GM12873 (cell line): ENCODE data around the gene GPR84.

Source experiments
- CTCF ChIP-seq: IDR thresholded peaks from 2 replicates; pipeline ENCODE4 v1.5.1; 2012; ENCODE audit warnings: low read depth, mild to moderate bottlenecking, moderate library complexity, low read length, control low read depth; ENCODE audit not compliant: insufficient read depth; ENCODE audit errors: missing control alignments

GPR84 gene

GRCh38 chr12:54372113-54372806, 8.0 kb upstream of the GPR84 start:
- no peak for TF ChIP-seq CTCF

GRCh38 chr12:54371328-54372112, 7.2 kb upstream of the GPR84 start:
- TF ChIP-seq CTCF, result no peak

GRCh38 chr12:54370171-54370730, 6.0 kb upstream of the GPR84 start:
- TF ChIP-seq CTCF, result peak; percentile 79

- TF ChIP-seq CTCF, result no peak
These were observed 5.4 kb upstream of the GPR84 start for GRCh38 chr12:54369597-54370131.

- TF ChIP-seq CTCF, result peak; percentile 97
These were observed 4.7 kb upstream of the GPR84 start for GRCh38 chr12:54368709-54369596.

GRCh38 chr12:54368025-54368708, 3.9 kb upstream of the GPR84 start:
- TF ChIP-seq CTCF, result no peak
